K562 (cell line): ENCODE data around the gene LRRC75A. TPM values are rescaled to one million over a fixed set of nuclear protein-coding genes. Genes with fewer than 3 reads are reported as not detected.

ENCODE experiments used
- MAFK ChIP-seq: IDR thresholded peaks from 2 replicates; pipeline ENCODE4 v1.6.1; 2011; ENCODE audit warnings: low read length, improper control_type of control experiment
- NEUROD1 ChIP-seq: fragments of 150-350 bp; IDR thresholded peaks from 2 replicates; pipeline ENCODE4 v1.6.1; 2014; ENCODE audit warnings: borderline replicate concordance, low read length, low read depth; ENCODE audit not compliant: partially characterized antibody
- POLR2AphosphoS5 ChIP-seq: IDR thresholded peaks from 2 replicates; pipeline ENCODE4 v1.6.1; 2011; ENCODE audit warnings: mild to moderate bottlenecking, low read depth, low read length, moderate library complexity; ENCODE audit not compliant: control insufficient read depth, insufficient read depth
- SRF ChIP-seq, 2 experiments: fragments of 250-450, 450-650 bp in 1 of 2; sonication (Bioruptor Pico) in 1 of 2; sonication (generic) in 1 of 2; formaldehyde crosslinking; IDR thresholded peaks; 2 replicates each; pipeline versions ENCODE4 v1.5.0 to v1.5.1; 2020 to 2022; ENCODE audit warnings: mild to moderate bottlenecking in 1 of 2, missing genetic modification reagents in 1 of 2
- polyA plus RNA-seq, 8 experiments: library from polyadenylated mRNA; depleted of rRNA in 4 of 8; stranded (reverse) in 5 of 8; unstranded in 3 of 8; fragments of >200 nt; fragmentation: Nextera tagmentation in 2 of 8; fragmentation: Illumina TruSeq in 1 of 8; extraction: Ambion mirVana in 2 of 8; extraction: Trizol in 1 of 8; gene quantifications; 2 replicates each; pipeline versions ENCODE4 v1.2.1 to v1.2.3, GENCODE V29; 2011 to 2014; ENCODE audit warnings: inconsistent platforms in 1 of 8, missing spikeins in 1 of 8
- total RNA-seq, 7 experiments: library from RNA; depleted of rRNA in 6 of 7; stranded (reverse); fragments of >200 nt in 6 of 7; fragmentation: Illumina TruSeq in 2 of 7; extraction: Trizol in 2 of 7; gene quantifications; 2 replicates each; pipeline versions ENCODE4 v1.2.1 to v1.2.3, GENCODE V29; 2011 to 2021; ENCODE audit warnings: low replicate concordance in 1 of 7
- TF ChIP-seq, protein P1 (sequence below), 2 experiments: fragments of 450-650 bp; formaldehyde crosslinking in 1 of 2; IDR thresholded peaks; 2 replicates each; pipeline versions ENCODE4 v1.4.0 to v1.6.1; 2014 to 2020; ENCODE audit warnings: mild to moderate bottlenecking in 2 of 2, borderline replicate concordance in 1 of 2, low read depth in 1 of 2
- TF ChIP-seq, protein P2 (sequence below): fragments of 450-650 bp; IDR thresholded peaks from 2 replicates; pipeline ENCODE4 v1.6.1; 2014; ENCODE audit warnings: low read depth, mild to moderate bottlenecking, moderate library complexity, borderline replicate concordance
- TF ChIP-seq, protein P3 (sequence below): sonication (generic); formaldehyde crosslinking; IDR thresholded peaks from 2 replicates; pipeline ENCODE4 v1.8.1; 2023; ENCODE audit warnings: mild to moderate bottlenecking, missing genetic modification reagents
- TF ChIP-seq, protein P4 (sequence below): fragments of 450-650 bp; IDR thresholded peaks from 2 replicates; pipeline ENCODE4 v1.6.1; 2017; ENCODE audit warnings: antibody characterized with exemption, mild to moderate bottlenecking

Gene LRRC75A
- total and polyA plus RNA-seq, 9 of the 15 experiments (the other 6 are each of a cell fraction or from before 2014, with no cell fraction given) = 0.04 to 0.34 (median 0.08) TPM; not detected in 5

DNA sequence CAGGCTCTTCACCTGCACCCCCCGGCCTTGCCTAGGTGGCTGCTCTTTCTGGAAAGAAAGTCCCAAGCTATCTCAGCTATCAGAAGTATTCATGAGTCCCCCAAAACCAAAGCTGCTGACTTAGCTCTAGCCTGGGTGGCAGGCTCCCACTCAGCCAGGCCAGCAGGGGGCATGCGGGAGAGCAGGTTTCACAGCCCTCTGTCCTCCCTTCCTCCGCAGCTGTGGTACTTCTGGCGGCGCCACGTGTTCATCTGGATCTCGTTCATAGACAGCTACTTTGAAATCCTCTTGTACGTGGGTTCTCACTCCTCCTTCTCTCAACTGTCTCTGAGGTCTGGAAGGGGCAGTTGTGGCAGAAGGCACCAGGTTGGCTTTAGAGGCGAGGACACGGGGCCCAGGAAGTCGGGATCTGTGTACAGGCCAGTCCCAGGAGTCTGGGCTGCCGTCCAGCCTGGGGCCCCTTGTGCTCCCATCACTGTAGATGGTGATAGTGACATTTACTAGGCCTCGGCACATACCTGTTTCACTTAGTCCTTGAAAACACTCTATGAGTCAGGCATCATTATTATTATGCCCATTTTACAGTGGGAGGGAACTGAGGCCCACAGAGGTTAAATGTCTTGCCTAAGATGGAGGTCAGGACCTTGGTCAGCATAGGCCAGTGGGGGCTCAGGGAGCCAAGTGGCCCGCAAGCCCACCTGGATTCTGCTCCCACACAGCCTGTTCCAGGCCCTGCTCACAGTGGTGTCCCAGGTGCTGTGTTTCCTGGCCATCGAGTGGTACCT, 63.7 kb downstream of the LRRC75A start (continued):
- TF ChIP-seq, protein P1, sequence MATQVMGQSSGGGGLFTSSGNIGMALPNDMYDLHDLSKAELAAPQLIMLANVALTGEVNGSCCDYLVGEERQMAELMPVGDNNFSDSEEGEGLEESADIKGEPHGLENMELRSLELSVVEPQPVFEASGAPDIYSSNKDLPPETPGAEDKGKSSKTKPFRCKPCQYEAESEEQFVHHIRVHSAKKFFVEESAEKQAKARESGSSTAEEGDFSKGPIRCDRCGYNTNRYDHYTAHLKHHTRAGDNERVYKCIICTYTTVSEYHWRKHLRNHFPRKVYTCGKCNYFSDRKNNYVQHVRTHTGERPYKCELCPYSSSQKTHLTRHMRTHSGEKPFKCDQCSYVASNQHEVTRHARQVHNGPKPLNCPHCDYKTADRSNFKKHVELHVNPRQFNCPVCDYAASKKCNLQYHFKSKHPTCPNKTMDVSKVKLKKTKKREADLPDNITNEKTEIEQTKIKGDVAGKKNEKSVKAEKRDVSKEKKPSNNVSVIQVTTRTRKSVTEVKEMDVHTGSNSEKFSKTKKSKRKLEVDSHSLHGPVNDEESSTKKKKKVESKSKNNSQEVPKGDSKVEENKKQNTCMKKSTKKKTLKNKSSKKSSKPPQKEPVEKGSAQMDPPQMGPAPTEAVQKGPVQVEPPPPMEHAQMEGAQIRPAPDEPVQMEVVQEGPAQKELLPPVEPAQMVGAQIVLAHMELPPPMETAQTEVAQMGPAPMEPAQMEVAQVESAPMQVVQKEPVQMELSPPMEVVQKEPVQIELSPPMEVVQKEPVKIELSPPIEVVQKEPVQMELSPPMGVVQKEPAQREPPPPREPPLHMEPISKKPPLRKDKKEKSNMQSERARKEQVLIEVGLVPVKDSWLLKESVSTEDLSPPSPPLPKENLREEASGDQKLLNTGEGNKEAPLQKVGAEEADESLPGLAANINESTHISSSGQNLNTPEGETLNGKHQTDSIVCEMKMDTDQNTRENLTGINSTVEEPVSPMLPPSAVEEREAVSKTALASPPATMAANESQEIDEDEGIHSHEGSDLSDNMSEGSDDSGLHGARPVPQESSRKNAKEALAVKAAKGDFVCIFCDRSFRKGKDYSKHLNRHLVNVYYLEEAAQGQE (IDR thresholded peaks at IDR 0.05; ENCODE audit: borderline replicate concordance) = peak; percentile 38; the same call in 1 of the 2 replicates
- TF ChIP-seq, protein P1 (CRISPR knock-in tag; IDR thresholded peaks at IDR 0.05; ENCODE audit: low read depth) = no peak
- no peak for TF ChIP-seq POLR2AphosphoS5
- no peak for TF ChIP-seq NEUROD1
- TF ChIP-seq, protein P2, sequence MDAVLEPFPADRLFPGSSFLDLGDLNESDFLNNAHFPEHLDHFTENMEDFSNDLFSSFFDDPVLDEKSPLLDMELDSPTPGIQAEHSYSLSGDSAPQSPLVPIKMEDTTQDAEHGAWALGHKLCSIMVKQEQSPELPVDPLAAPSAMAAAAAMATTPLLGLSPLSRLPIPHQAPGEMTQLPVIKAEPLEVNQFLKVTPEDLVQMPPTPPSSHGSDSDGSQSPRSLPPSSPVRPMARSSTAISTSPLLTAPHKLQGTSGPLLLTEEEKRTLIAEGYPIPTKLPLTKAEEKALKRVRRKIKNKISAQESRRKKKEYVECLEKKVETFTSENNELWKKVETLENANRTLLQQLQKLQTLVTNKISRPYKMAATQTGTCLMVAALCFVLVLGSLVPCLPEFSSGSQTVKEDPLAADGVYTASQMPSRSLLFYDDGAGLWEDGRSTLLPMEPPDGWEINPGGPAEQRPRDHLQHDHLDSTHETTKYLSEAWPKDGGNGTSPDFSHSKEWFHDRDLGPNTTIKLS = peak; percentile 63; the same call in 1 of the 2 replicates
- no peak for TF ChIP-seq SRF (CRISPR knock-in tag; IDR thresholded peaks at IDR 0.05)
- TF ChIP-seq, protein P3, sequence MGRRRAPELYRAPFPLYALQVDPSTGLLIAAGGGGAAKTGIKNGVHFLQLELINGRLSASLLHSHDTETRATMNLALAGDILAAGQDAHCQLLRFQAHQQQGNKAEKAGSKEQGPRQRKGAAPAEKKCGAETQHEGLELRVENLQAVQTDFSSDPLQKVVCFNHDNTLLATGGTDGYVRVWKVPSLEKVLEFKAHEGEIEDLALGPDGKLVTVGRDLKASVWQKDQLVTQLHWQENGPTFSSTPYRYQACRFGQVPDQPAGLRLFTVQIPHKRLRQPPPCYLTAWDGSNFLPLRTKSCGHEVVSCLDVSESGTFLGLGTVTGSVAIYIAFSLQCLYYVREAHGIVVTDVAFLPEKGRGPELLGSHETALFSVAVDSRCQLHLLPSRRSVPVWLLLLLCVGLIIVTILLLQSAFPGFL (CRISPR knock-in tag) = no peak
- TF ChIP-seq MAFK = peak; percentile 36
- TF ChIP-seq, protein P4, sequence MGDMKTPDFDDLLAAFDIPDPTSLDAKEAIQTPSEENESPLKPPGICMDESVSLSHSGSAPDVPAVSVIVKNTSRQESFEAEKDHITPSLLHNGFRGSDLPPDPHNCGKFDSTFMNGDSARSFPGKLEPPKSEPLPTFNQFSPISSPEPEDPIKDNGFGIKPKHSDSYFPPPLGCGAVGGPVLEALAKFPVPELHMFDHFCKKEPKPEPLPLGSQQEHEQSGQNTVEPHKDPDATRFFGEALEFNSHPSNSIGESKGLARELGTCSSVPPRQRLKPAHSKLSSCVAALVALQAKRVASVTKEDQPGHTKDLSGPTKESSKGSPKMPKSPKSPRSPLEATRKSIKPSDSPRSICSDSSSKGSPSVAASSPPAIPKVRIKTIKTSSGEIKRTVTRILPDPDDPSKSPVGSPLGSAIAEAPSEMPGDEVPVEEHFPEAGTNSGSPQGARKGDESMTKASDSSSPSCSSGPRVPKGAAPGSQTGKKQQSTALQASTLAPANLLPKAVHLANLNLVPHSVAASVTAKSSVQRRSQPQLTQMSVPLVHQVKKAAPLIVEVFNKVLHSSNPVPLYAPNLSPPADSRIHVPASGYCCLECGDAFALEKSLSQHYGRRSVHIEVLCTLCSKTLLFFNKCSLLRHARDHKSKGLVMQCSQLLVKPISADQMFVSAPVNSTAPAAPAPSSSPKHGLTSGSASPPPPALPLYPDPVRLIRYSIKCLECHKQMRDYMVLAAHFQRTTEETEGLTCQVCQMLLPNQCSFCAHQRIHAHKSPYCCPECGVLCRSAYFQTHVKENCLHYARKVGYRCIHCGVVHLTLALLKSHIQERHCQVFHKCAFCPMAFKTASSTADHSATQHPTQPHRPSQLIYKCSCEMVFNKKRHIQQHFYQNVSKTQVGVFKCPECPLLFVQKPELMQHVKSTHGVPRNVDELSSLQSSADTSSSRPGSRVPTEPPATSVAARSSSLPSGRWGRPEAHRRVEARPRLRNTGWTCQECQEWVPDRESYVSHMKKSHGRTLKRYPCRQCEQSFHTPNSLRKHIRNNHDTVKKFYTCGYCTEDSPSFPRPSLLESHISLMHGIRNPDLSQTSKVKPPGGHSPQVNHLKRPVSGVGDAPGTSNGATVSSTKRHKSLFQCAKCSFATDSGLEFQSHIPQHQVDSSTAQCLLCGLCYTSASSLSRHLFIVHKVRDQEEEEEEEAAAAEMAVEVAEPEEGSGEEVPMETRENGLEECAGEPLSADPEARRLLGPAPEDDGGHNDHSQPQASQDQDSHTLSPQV = peak; percentile 94
